GM12874 (cell line): ENCODE data around the gene CNOT6.

ENCODE experiments used
- CTCF ChIP-seq: IDR thresholded peaks from 2 replicates; pipeline ENCODE4 v1.5.1; 2011; ENCODE audit warnings: low read depth, mild to moderate bottlenecking, control low read depth, low read length, moderate library complexity; ENCODE audit not compliant: insufficient read depth

CNOT6 gene

GRCh38 chr5:180598797-180599589, 104.8 kb downstream of the CNOT6 start:
- no peak for TF ChIP-seq CTCF

DNA sequence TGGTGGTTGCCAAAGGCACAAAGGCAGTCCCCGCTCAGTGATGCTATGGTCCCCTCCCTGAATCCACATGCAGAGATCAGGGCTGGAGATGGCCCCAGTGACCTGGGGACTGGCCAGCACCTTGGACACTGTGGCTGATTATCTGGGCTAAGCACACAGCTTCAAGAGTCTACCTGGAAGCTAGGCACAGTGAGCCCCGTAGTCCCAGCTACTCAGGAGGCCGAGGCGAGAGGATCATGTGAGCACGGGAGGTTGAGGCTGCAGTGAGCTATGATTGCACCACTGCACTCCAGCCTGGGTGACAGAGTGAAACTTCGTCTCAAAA, 105.4 kb downstream of the CNOT6 start:
- no peak for TF ChIP-seq CTCF

DNA sequence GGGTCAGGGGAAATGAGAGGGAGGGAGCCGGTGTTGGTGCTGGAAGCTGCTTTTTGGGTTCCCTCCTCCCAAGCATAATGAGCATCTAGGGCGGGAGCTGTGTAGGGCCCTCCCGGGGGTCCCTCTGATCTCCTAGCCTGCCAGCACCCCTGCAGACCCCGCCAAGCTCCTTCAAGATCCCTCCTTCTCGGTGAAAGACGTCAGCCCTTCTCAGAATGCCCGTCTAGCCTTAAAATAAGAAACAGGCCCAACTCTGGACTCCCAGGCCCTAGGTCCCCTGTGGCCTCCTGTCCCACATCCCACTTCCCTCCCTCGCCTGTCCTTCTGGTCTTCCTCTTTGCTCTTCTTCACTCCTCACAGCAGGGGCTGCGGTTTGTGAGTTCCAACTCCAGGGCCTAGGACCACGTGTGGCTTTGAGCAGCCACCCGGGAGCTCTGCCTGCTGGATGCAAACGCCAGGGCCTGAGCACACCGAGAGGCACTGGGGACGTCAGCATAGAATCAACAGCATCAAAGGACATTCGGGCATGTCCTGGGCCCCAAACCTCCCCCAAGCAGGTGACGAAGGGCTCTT, 105.9 kb downstream of the CNOT6 start:
- no peak for TF ChIP-seq CTCF

- no peak for TF ChIP-seq CTCF
Observed at GRCh38 chr5:180600554-180601041, 106.4 kb downstream of the CNOT6 start.

DNA sequence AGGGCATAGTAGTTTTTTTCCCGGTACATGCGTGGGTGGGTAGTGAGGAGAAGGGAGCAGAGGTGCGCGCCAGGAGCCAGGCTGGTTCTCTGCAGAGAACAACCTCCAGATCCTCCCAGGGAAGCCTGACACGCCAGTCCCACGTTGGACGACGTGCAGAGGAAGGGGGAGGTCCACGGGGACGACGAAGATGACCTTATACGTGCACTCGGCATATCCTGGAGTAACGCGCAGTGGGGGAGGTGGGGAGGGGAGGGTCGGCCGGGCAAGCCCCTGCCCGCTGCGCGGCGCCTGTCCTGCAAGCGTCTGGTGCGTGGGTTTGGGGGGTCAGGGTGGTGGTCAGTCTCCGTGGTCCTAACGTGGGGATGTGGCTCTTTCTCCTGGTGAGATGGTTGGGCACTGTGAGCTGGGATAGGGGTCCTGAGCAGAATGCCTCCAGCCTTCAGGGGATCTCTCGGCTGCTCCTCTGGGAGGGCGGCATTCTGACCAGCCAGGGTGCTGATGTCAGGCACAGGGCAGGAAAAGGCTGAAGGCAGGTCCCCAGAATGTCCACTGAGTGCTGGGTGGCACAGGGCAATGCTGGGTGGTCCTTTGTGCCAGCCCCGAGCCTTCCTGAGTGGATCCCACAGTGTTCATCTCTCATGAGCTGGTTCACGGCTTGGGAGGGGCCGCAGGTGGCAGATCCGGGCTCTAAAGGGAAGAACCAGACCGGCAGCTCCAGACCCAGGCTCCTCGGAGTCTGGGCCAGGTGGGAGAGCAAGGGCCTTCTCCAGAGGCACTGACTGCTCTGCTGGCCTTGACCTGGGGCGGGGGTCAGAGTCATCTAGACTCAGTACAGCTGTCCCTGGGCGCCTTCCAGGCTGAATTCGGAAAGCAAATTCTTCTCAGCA, 107.7 kb downstream of the CNOT6 start:
- no peak for TF ChIP-seq CTCF

DNA sequence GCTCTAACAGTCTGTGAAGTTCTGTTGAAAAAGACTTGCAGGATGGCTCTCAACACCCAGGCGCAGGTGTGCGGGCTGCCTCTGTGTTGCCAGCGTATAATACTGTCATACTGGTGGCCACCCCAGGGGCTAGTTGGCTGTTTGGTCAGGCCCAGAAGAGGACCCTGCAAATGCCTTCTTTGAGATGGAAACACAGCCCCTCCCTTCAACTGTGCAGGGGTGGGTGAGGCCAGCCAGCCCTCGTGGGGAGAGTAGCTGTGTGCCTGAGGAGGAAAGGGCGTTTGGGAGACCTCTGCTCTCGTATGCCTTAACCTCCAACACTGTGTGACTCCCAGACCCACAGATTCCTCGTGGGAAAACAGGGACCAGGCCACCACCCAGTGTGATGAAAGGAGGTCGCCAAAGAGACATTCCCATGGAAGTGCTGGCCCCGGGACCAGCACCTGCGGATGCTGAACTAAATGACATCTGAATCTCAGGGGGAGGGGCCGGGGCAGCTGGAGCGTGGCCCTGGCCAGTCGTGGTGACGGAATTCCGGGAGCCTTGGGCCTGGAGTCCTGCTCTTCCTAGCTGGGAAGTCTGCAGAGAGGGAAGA, 108.4 kb downstream of the CNOT6 start:
- TF ChIP-seq CTCF: no peak

GRCh38 chr5:180603076-180603594, 109.0 kb downstream of the CNOT6 start:
- no peak for TF ChIP-seq CTCF
